Activated CD4-positive, alpha-beta T cell treated with anti-CD3 and anti-CD28 coated beads, Interleukin-2, amount 50 U/mL, for 1 hour (primary cell): ENCODE data around the gene MISFA.
"Not testable (repeated sequence)": the region's sequence is repeated elsewhere in the genome, so short reads cannot be mapped to it uniquely, and the experiment has no call there.

ENCODE experiments used
- DNase-seq: peaks from one replicate; pipeline ENCODE4 v3.0.0-alpha.2; 2020

The MISFA gene

GRCh38 chr11:18618342-18619025, 18.9 kb downstream of the MISFA start:
- no peak for DNase-seq

DNA sequence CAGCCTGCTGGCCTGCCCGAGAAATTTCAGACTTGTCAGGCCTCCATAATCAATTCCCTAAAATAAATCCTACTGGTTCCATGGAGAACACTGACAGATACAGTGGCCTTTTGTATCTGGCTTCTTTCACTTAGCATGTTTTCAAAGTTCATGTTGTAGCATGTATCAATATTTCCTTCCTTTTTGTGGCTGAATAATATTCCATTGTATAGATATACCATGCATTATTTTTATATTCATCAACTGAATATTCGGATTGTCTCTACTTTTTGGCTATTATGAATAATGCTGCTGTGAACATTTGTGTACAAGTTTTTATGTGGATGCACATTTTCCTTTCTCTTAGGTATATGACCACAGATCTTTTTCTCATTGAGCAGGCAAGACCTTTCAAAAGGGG, 24.1 kb downstream of the MISFA start:
- no peak for DNase-seq

DNA sequence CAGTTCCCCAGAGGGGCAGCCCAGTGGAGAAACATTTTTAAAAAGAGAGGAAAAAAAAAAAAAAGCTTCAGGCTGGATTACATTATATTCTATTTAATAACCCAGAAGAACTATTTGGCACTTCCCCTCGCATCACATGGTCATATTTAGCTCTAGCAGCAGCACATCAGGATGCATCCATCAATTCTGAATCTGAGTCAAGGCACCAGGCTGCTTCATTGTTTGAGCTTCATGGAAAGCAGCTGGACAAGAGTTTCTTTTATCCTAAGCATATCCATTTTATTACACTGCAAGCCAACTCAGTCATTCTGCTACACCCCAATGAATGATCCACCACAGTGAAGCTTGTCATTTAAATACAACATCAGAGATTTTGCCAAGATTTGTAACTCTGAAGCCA, 24.6 kb downstream of the MISFA start:
- DNase-seq = no peak

DNA sequence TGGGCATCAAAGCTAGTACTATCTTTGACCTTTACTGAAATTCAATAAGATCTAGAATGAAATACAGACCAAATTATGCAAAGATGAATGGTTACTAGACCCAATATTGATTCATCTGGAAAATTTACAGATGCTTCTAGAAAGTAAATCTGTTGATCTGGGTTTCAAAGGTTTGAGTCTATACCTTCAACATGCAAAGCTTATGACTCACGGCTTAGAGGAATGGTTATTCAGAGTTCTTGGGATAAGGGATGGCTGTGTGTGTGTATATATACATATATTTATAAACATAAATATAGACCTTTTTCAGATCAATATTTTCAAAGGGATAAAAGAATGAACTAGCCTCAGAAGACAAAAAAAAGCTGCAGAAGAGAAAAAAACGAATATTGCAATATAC, 33.3 kb downstream of the MISFA start:
- DNase-seq = no peak

DNA sequence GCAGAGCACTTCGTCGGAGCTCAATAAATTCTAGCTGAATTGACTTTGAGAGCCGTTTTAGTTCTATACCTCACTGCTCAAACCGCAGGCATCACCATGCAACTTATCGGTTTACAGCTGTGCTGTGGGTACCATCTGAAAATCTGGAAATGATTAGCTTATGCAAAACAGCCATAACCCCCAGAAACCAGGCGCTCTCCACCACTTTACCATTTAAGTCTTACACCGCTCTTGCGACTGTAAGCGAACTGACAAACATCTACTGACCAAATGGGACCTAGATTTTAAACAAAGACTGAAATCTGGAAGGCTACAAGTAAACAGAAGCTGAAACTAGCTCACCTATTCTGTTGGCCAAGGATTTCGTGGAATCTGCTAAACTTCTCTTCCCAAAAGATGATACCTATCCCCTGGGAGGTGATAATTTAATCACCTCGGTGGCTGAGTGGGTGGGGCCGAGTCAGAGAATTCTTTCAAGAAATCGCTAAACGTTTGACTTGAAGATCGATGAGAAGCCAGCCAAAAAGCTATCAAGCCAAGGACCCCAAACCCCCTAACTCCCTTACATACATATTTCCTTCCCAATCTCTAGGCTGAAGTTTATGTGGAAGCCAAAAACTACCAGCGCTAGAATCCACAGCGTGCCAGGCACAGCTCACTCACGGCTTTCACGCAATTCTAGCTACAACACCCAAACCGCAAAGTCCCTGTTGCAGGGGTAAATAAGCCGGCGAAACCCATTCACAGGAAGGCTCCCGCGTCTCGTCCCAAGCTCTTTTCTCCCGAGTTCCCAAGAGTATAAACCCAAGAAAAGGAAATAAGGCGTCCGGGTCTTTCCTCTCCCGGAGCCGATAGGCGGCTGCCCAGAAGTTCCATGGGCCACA, 33.9 kb downstream of the MISFA start:
- DNase-seq = no peak

DNA sequence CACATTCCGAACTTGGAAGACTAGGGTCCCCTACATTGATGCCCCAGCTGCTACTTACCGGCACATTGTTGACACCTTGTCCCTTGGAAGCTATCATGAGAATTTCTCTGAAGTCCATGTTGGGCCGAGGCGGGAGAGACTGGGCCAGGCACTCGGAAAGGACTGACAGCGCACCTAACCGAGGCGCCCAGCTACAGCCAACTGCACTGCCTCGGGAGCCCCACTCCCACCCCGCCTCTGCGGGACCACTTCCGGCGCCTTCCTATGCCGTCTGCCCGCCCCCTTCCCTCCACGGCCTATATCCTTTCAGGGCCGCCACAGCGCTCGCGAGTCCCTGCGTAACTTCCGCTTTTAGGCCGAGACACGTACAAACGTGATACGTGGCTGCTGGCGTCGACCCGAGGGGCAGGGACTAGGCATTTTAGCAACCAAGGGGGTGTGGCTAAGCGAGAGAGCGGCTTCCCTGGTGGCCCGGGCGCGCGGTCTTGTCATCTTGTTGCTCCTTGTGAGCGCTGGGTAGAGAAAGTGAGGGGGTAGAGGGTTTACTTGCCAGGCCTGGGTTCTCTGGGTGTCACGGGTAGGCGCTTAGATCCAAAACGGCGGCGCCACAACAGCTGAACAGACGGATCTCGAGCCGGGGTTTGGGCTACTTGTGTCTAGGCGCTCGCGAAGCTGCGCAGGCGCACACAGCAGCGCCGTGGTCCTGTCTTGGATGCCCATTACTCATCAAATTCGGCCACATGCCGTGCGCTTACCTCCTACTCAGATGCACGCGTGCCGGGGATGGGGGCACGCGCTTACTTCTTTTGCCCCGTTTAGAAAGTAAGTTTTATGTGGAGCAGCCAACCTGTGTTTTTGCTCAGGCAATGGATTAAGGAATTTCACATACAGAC, 34.8 kb downstream of the MISFA start, which contains the start of gene SPTY2D1:
Gene SPTY2D1 (minus strand): TSS at position 203 of the 893 bp plus-strand sequence. CDS start 85 bp downstream, at position 118.
- DNase-seq = peak; percentile 96

DNA sequence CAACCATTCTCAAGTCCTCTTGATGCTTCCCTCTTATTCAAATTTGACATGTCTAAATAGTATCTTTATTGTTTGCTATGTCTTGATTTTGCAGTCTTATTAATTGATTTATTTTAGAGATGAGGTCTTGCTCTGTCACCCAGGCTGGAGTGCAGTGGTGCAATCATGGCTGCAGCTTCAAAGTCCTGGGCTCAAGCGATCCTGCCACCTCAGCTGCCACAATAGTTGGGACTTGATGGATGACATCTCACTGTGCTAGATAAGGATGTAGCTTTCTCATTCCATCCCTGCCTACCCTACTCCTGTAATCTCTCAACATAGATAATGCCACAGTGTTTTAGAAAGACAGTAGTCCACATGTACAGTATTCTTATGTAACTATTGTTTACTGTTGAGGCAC, 42.1 kb downstream of the MISFA start:
- DNase-seq = no peak

- not testable (repeated sequence) for DNase-seq
Observed at GRCh38 chr11:18643034-18643433, 43.4 kb downstream of the MISFA start.

- no peak for DNase-seq
Observed at GRCh38 chr11:18650353-18650752, 50.8 kb downstream of the MISFA start.

DNA sequence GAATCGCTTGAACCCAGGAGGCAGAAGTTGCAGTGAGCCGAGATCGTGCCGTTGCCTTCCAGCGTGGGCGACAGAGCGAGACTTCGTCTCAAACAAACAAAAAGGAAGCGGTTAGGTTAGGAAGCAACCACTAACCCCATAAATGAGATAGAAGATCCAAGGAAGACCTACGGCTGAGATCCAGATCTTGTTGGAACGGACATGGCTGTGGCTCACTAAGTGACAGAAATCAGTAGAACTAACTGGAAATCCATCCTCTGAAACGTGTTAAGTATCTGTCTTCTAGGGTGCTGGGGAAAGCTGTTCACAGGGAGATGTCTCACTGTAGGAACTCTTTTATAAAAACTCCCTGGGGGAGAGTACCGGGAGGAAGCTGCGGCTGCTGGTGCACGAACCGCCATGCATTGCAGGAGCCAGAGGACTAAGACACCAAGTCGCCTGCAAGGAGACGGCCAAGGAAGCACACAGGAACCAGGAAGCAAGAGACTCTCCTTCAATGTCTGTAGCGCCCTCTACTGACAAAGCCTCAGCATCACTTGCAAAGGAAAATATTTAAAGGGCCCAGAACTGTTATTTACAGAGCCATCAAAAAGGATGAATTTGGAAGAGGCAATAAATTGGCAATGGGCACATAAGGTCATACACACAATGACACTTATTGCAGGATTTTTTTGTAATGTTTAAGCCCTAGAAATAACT, 51.4 kb downstream of the MISFA start:
- DNase-seq = peak; percentile 16
